Testis (tissue), 3 donors: ENCODE data around the gene GFRA3. TPM values are rescaled to one million over a fixed set of nuclear protein-coding genes. Genes with fewer than 3 reads are reported as not detected.
"Not testable (repeated sequence)": the region's sequence is repeated elsewhere in the genome, so short reads cannot be mapped to it uniquely, and the experiment has no call there.

Experiments
- DNase-seq: peaks from one replicate; pipeline ENCODE4 v3.0.0-alpha.2; 2019
- H3K27ac ChIP-seq, 2 donors: fragments of 200-600 bp; sonication (generic); one replicate each; pipeline ENCODE4 v1.5.1; 2019
- H3K27me3 ChIP-seq: fragments of 200-600 bp; sonication (generic); one replicate; pipeline ENCODE4 v1.5.1; 2019
- H3K36me3 ChIP-seq: fragments of 200-600 bp; sonication (generic); one replicate; pipeline ENCODE4 v1.5.1; 2017; ENCODE audit warnings: low read depth; ENCODE audit errors: missing control alignments
- H3K4me1 ChIP-seq: fragments of 200-600 bp; sonication (generic); one replicate; pipeline ENCODE4 v1.5.1; 2019
- H3K4me3 ChIP-seq, 2 donors: fragments of 200-600 bp; sonication (generic); one replicate each; pipeline ENCODE4 v1.5.1; 2017 to 2019
- H3K9me3 ChIP-seq: fragments of 200-600 bp; sonication (generic); one replicate; pipeline ENCODE4 v1.5.1; 2017
- CTCF ChIP-seq, 3 experiments: fragments of 450-650 bp in 2 of 3; fragments of 200-600 bp in 1 of 3; sonication (generic) in 1 of 3; IDR thresholded peaks; one replicate each; pipeline ENCODE4 v1.5.1; 2016 to 2019; ENCODE audit warnings: antibody characterized with exemption in 3 of 3, mild to moderate bottlenecking in 2 of 3, moderate library complexity in 1 of 3
- POLR2A ChIP-seq: fragments of 450-650 bp; IDR thresholded peaks from one replicate; pipeline ENCODE4 v1.6.1; 2017; ENCODE audit warnings: antibody characterized with exemption, mild to moderate bottlenecking, moderate library complexity
- WGBS, 2 donors: methylation state at CpG; one replicate each; pipeline ENCODE4 v1.1.5; 2018; 5-methylcytosine and 5-hydroxymethylcytosine counted together
- intact Hi-C: fragments of 100-400 bp; cut with DNase I; formaldehyde crosslinking; loops from one replicate; pipeline ENCODE4 v1.15.1; 2023; ENCODE audit warnings: low total_unique reads
- polyA plus RNA-seq: library from polyadenylated mRNA; stranded (reverse); fragments of 350-450 nt; fragmentation: Illumina TruSeq; extraction: RNeasy Lipid Tissue Mini Kit (QIAGEN cat#74804); gene quantifications from one replicate; pipeline ENCODE4 v1.2.3, GENCODE V29; 2014; ENCODE audit warnings: low read depth, low replicate concordance; ENCODE audit not compliant: insufficient read depth
- total RNA-seq, 2 donors: library from RNA; depleted of rRNA; stranded (reverse); fragments of >200 nt; gene quantifications; one replicate each; pipeline ENCODE4 v1.2.3, GENCODE V29; 2016

The GFRA3 gene
- total and polyA plus RNA-seq, 3 donors from 2014 or later: 5.8 to 6.3 (median 6.3) TPM

DNA sequence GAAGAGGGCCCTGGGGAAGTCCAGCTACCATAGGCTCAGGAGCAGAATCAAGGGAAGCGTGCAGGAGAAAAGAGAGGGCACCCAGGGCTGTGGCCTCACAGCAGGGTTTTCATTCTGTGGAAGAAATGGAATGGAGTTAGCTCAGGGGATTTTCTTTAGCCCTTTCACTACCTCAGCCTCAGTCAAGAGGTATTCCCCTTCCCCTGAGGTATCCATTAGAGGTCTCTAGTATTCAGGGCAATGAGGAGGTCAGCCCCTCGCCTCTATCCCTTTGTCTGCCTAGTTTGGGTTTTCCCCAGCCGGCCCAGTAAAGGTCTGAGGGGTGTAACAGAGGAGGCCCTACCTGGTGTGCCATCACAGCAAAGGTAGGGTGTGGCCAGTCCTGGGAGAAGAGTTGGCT is 21.5 kb downstream of the GFRA3 start:
- WGBS, 2 donors: 90 to 92% methylated on average over 3 of the region's 3 CpGs
- no peak for DNase-seq
- intact Hi-C loops: no loop called here
- TF ChIP-seq POLR2A (no peak), CTCF (IDR thresholded peaks at IDR 0.05) (no peak)
- no peaks in the 10 kb centered on the region for H3K4me1 ChIP-seq
- H3K4me3 ChIP-seq: no peak overlapping the region
- no peaks in the 10 kb centered on the region for H3K27me3 ChIP-seq
- no peaks in the 10 kb centered on the region for H3K9me3 ChIP-seq
- H3K36me3 ChIP-seq: no peaks in the 10 kb centered on the region
- H3K27ac ChIP-seq: no peak overlapping the region

- H3K4me1 ChIP-seq, H3K27ac ChIP-seq, H3K36me3 ChIP-seq, DNase-seq, H3K9me3 ChIP-seq, H3K27me3 ChIP-seq, intact Hi-C loops, H3K4me3 ChIP-seq: not testable (repeated sequence)
- 75 to 79% methylated on average over 2 of the region's 2 CpGs for WGBS, 2 donors
Observed at GRCh38 chr5:138247800-138248199, 26.6 kb downstream of the GFRA3 start.

DNA sequence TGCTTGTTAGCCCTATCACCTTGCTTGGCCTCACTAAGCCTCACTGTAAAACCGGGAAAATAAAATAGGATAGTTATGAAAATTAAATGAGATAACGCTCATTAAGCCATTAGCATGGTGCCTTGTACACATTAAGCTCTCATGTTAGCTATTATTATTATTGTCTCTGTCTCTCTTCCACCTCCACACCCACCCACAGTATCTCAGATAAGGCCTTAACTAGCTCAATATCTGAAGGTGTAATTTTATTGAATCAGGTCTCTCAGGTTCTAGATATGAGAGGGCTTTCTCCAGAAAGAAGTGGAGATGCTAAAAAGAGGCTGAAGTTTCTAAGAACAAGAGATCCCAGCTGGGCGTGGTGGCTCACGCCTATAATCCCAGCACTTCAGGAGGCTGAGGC is 27.6 kb downstream of the GFRA3 start:
- 92 to 95% methylated on average over 4 of the region's 4 CpGs for WGBS, 2 donors
- DNase-seq: no peak
- Histone ChIP-seq H3K27me3 (no peaks in the 10 kb centered on the region), H3K4me1 (peaks cover 5% of the 10 kb centered on the region), H3K9me3 (no peaks in the 10 kb centered on the region), H3K36me3 (no peaks in the 10 kb centered on the region), H3K4me3 (no peak overlapping the region), H3K27ac (no peak overlapping the region)
- intact Hi-C loops: no loop called here
- TF ChIP-seq POLR2A (no peak), CTCF (IDR thresholded peaks at IDR 0.05) (no peak)

DNA sequence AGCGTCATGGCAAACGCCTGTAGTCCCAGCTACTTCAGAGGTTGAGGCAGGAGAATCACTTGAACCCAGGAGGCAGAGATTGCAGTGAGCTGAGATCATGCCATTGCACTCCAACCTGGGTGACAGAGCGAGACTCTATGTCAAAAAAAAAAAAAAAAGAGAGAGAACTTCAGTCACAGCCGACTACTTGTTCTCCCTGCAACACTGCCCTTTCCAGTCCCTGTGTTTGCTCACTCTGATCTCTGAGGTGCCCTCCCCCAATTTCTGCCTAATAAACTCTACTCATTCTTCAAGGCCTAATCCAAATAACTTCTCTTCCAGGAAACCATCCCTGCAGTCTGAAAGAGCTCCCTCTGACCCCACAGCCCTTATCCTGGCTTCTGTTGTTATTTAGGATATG is 28.1 kb downstream of the GFRA3 start:
- no peak for DNase-seq
- intact Hi-C loops: no loop called here
- no peak overlapping the region for H3K27ac ChIP-seq
- no peaks in the 10 kb centered on the region for H3K36me3 ChIP-seq
- H3K9me3 ChIP-seq: no peaks in the 10 kb centered on the region
- WGBS, 2 donors: 88 to 95% methylated on average over 4 of the region's 4 CpGs
- TF ChIP-seq POLR2A: no peak
- H3K27me3 ChIP-seq: no peaks in the 10 kb centered on the region
- no peak overlapping the region for H3K4me3 ChIP-seq
- H3K4me1 ChIP-seq: peaks cover 5% of the 10 kb centered on the region

- TF ChIP-seq CTCF (IDR thresholded peaks at IDR 0.05) (no peak), POLR2A (no peak)
- 38% methylated on average over 1 of the region's 1 CpG; no CpG with 5 or more reads in 1 of the 2 donors for WGBS, 2 donors
- H3K27me3 ChIP-seq: no peaks in the 10 kb centered on the region
- H3K4me3 ChIP-seq: no peak overlapping the region
- H3K4me1 ChIP-seq: peaks cover 5% of the 10 kb centered on the region
- no peak overlapping the region for H3K27ac ChIP-seq
- H3K9me3 ChIP-seq: no peaks in the 10 kb centered on the region
- no peaks in the 10 kb centered on the region for H3K36me3 ChIP-seq
- no peak for DNase-seq
- intact Hi-C loops: no loop called here
Observed at GRCh38 chr5:138245717-138246116, 28.7 kb downstream of the GFRA3 start.

- TF ChIP-seq POLR2A (no peak), CTCF (IDR thresholded peaks at IDR 0.05) (no peak)
- intact Hi-C loops: no loop called here
- DNase-seq: no peak
Observed at GRCh38 chr5:138243794-138244193, 30.6 kb downstream of the GFRA3 start.

More at GRCh38 chr5:138243794-138244193, 30.6 kb downstream of the GFRA3 start:
- H3K27me3 ChIP-seq: no peaks in the 10 kb centered on the region
- no peaks in the 10 kb centered on the region for H3K36me3 ChIP-seq
- no peak overlapping the region for H3K27ac ChIP-seq
- H3K4me1 ChIP-seq: peaks cover 5% of the 10 kb centered on the region
- WGBS, 2 donors: 65 to 66% methylated on average over 2 of the region's 2 CpGs
- no peaks in the 10 kb centered on the region for H3K9me3 ChIP-seq
- no peak overlapping the region for H3K4me3 ChIP-seq
